Gastrocnemius medialis (tissue), 4 donors: ENCODE data around the gene RCL1.

Experiments used
- CTCF ChIP-seq, 5 experiments: fragments of 450-650 bp in 3 of 5; fragments of 200-600 bp in 2 of 5; sonication (generic) in 2 of 5; IDR thresholded peaks in 4 of 5; conservative IDR thresholded peaks in 1 of 5; 1 replicate in 4 of 5; 2 replicates in 1 of 5; pipeline ENCODE4 v1.5.1; 2016 to 2019; ENCODE audit warnings: antibody characterized with exemption in 5 of 5, mild to moderate bottlenecking in 3 of 5, moderate library complexity in 3 of 5
- POLR2A ChIP-seq, 2 donors: fragments of 450-650 bp; IDR thresholded peaks; one replicate each; pipeline ENCODE4 v1.6.1; 2017; ENCODE audit warnings: antibody characterized with exemption in 2 of 2, mild to moderate bottlenecking in 2 of 2, moderate library complexity in 2 of 2

GRCh38 chr9:4839470-4839912, 46.7 kb downstream of the RCL1 start:
- TF ChIP-seq CTCF (IDR thresholded peaks at IDR 0.05 in 4 of 5, conservative IDR thresholded peaks at IDR 0.05 in 1 of 5) (no peak), POLR2A (IDR thresholded peaks at IDR 0.05) (no peak)
